ENCODE data around the gene KCNMA1. TPM values are rescaled to one million over a fixed set of nuclear protein-coding genes. Genes with fewer than 3 reads are reported as not detected.

The KCNMA1 gene
- total and polyA plus RNA-seq, 9 of the 15 experiments (the other 6 are each of a cell fraction or from before 2014, with no cell fraction given), result 0.01 to 0.95 (median 0.15) TPM; not detected in 4

GRCh38 chr10:77513781-77514331 is 123.8 kb downstream of the KCNMA1 start:
- ATAC-seq (no peak), FAIRE-seq (no peak), DNase-seq (ENCODE audit: extremely low read depth in 1 of 4, low spot score in 3 of 4) (no peak)
- H3K27me3 ChIP-seq (ENCODE audit: control insufficient read depth in 2 of 2, insufficient read depth in 2 of 2, low read length in 2 of 2), result peaks cover 5 to 34% of the 10 kb centered on the region in 2 experiments
- under 1% methylated on average over 15 of the region's 15 CpGs for WGBS (ENCODE audit: insufficient coverage, low coverage, missing lambda C conversion rate)
- intact Hi-C loops (cut with micrococcal nuclease) (no loop called here), in situ Hi-C loops (cut with MboI) (no loop called here)
- no peaks in the 10 kb centered on the region for H3K4me1 ChIP-seq (replicated peaks in 1 of 2; ENCODE audit: control insufficient read depth in 2 of 2, insufficient read depth in 2 of 2, low read length in 2 of 2)
- ChIA-PET POLR2A (interaction anchor here (1.4 to 1.7 kb wide), 2 partner anchors 8 to 9 kb away, joined by 5 read pairs; no protein-coding TSS in a partner anchor), CTCF (ENCODE audit: low intra/inter-chr PET ratio) (interaction anchor here (0.5 kb wide), 1 partner anchor 128 kb away, joined by 3 read pairs; no protein-coding TSS in a partner anchor)
- no peak overlapping the region for H2AFZ ChIP-seq (ENCODE audit: low read depth, low read length)
- H3K9me1 ChIP-seq (ENCODE audit: control insufficient read depth, insufficient read depth, low read length), result no peaks in the 10 kb centered on the region
- peaks cover 5% of the 10 kb centered on the region; the same call in 1 of the 2 replicates for H4K20me1 ChIP-seq (replicated peaks; ENCODE audit: control insufficient read depth, insufficient read depth, low read length)
- H3K4me3 ChIP-seq, result no peak overlapping the region
- no TSS peak for BruUV-seq (replicated peaks)
- no peak overlapping the region; a peak in 1 of 4 replicates for H3K9ac ChIP-seq (ENCODE audit: insufficient read depth in 1 of 2, low read depth in 2 of 2, low read length in 2 of 2)
- H3K4me2 ChIP-seq (ENCODE audit: insufficient read depth, low read length), result no peak overlapping the region
- H3K9me3 ChIP-seq (replicated peaks; ENCODE audit: control insufficient read depth, insufficient read depth, low read depth, low read length), result no peaks in the 10 kb centered on the region
- no peaks in the 10 kb centered on the region for H3K79me2 ChIP-seq (ENCODE audit: control insufficient read depth, insufficient read depth, low read length)
- H3K27ac ChIP-seq (ENCODE audit: extremely low read depth, low read depth, low read length), result no peak overlapping the region
- H3K36me3 ChIP-seq (ENCODE audit: control insufficient read depth, insufficient read depth, low read length), result no peaks in the 10 kb centered on the region
- TF ChIP-seq MCM2 (IDR thresholded peaks at IDR 0.05; ENCODE audit: low read depth), result no peak
- TF ChIP-seq TFAP4 (CRISPR knock-in tag; IDR thresholded peaks at IDR 0.05; ENCODE audit: borderline replicate concordance), result no peak
- TF ChIP-seq FOXA3 (CRISPR knock-in tag; conservative IDR thresholded peaks at IDR 0.05 in 1 of 2, IDR thresholded peaks at IDR 0.05 in 1 of 2), result no peak
- no peak for TF ChIP-seq AFF4 (CRISPR knock-in tag; IDR thresholded peaks at IDR 0.05)
- no peak for TF ChIP-seq RBM22 (IDR thresholded peaks at IDR 0.05; ENCODE audit: low read depth, low read length, poor library complexity, severe bottlenecking)
- no peak for TF ChIP-seq BRD9 (IDR thresholded peaks at IDR 0.05; ENCODE audit: low read depth, partially characterized antibody)
- TF ChIP-seq KLF10 (CRISPR knock-in tag; IDR thresholded peaks at IDR 0.05), result no peak
- no peak for TF ChIP-seq KLF1 (tag; IDR thresholded peaks at IDR 0.05)
- no peak for TF ChIP-seq BHLHE40 (IDR thresholded peaks at IDR 0.05; ENCODE audit: low read length)
- no peak for TF ChIP-seq POLR2A (conservative IDR thresholded peaks at IDR 0.05)
- no peak for TF ChIP-seq ELF4 (CRISPR knock-in tag; IDR thresholded peaks at IDR 0.05)
- no peak for TF ChIP-seq PBX2 (CRISPR knock-in tag; IDR thresholded peaks at IDR 0.05; ENCODE audit: low read depth)
- TF ChIP-seq PBX2 (tag; conservative IDR thresholded peaks at IDR 0.05; ENCODE audit: low read depth), result no peak
- TF ChIP-seq DACH1 (IDR thresholded peaks at IDR 0.05; ENCODE audit: partially characterized antibody), result no peak
- TF ChIP-seq ZNF253 (CRISPR knock-in tag; conservative IDR thresholded peaks at IDR 0.05), result no peak
- TF ChIP-seq TRIM28 (IDR thresholded peaks at IDR 0.05), result no peak
- no peak for TF ChIP-seq TAF15 (IDR thresholded peaks at IDR 0.05; ENCODE audit: low read depth, low read length)
